A549 (cell line): Measurements from ENCODE around the gene FAM151A. TPM values are rescaled to one million over a fixed set of nuclear protein-coding genes. Genes with fewer than 3 reads are reported as not detected.

Experiments
- ATAC-seq, 2 experiments: fragments of 200-7000 bp in 1 of 2; fragments of >200 bp in 1 of 2; cut with Nextera tagmentation in 1 of 2; cut with Tn5 transposase in 1 of 2; 3 replicates each; pipeline versions ENCODE4 v1.8.0 to v1.9.1; 2018 to 2020; ENCODE audit warnings: mild to moderate bottlenecking in 1 of 2, moderate library complexity in 1 of 2
- CTCF ChIA-PET: fragments of 300-600 bp; sonication (Branson Sonifier 250); formaldehyde crosslinking; extraction: SDS; loops from one replicate; lab custom pipeline; 2021; ENCODE audit warnings: antibody characterized with exemption, inconsistent platforms; lab: Yijun Ruan, JAX
- POLR2A ChIA-PET: fragments of 350-600 bp; formaldehyde crosslinking; extraction: SDS; loops from one replicate; lab custom pipeline; 2021; ENCODE audit warnings: antibody characterized with exemption, inconsistent platforms; lab: Yijun Ruan, JAX
- DNase-seq, 2 experiments: peaks; one replicate each; pipeline versions ENCODE4 v3.0.0 to v3.0.0-alpha.2; 2011 to 2016; ENCODE audit warnings: low read depth in 1 of 2, low spot score in 1 of 2
- FAIRE-seq: peaks from 2 replicates; lab custom pipeline; 2011; peaks lifted over from hg19 to GRCh38; lab: Jason Lieb, UNC
- H3K27ac ChIP-seq, 2 experiments: fragments of >200 bp; sonication (Bioruptor Twin); formaldehyde crosslinking; 3 replicates each; pipeline ENCODE4 v1.5.1; 2016 to 2017
- H3K4me1 ChIP-seq: fragments of >200 bp; sonication (Bioruptor Twin); formaldehyde crosslinking; 3 replicates; pipeline ENCODE4 v1.6.1; 2016
- H3K4me2 ChIP-seq: fragments of >200 bp; sonication (Bioruptor Twin); formaldehyde crosslinking; 3 replicates; pipeline ENCODE4 v1.6.1; 2016
- H3K4me3 ChIP-seq: fragments of >200 bp; sonication (Bioruptor Twin); formaldehyde crosslinking; 3 replicates; pipeline ENCODE4 v1.5.1; 2016
- H3K9me3 ChIP-seq: fragments of >200 bp; sonication (Bioruptor Twin); formaldehyde crosslinking; 3 replicates; pipeline ENCODE4 v1.6.1; 2016
- ATOH8 ChIP-seq: fragments of 250-450 bp; sonication (Bioruptor Pico); IDR thresholded peaks from 2 replicates; pipeline ENCODE4 v1.5.0; 2020; ENCODE audit warnings: low read depth, mild to moderate bottlenecking, moderate library complexity
- BCL3 ChIP-seq: fragments of >200 bp; sonication (Bioruptor Twin); formaldehyde crosslinking; IDR thresholded peaks from 3 replicates; pipeline ENCODE4 v1.6.1; 2016
- CBX8 ChIP-seq: fragments of 200-600 bp; sonication (generic); IDR thresholded peaks from 2 replicates; pipeline ENCODE4 v1.6.1; 2016
- CHD2 ChIP-seq: fragments of 150-350 bp; IDR thresholded peaks from 2 replicates; pipeline ENCODE4 v1.6.1; 2014; ENCODE audit warnings: low read length; ENCODE audit not compliant: partially characterized antibody
- CTCF ChIP-seq: fragments of >200 bp; sonication (Bioruptor Twin); formaldehyde crosslinking; IDR thresholded peaks from 3 replicates; pipeline ENCODE4 v1.5.1; 2016
- HMGXB4 ChIP-seq: fragments of 250-450 bp; sonication (Bioruptor Pico); IDR thresholded peaks from 2 replicates; pipeline ENCODE4 v1.5.0; 2021; ENCODE audit warnings: mild to moderate bottlenecking, moderate library complexity, borderline replicate concordance
- KDM1A ChIP-seq: fragments of 200-600 bp; sonication (generic); IDR thresholded peaks from 2 replicates; pipeline ENCODE4 v1.6.1; 2016; ENCODE audit warnings: low read depth, mild to moderate bottlenecking
- KDM5A ChIP-seq: fragments of 200-600 bp; sonication (generic); IDR thresholded peaks from 2 replicates; pipeline ENCODE4 v1.6.1; 2016; ENCODE audit warnings: antibody characterized with exemption, mild to moderate bottlenecking
- NPAS2 ChIP-seq: fragments of 250-450 bp; sonication (Bioruptor Pico); IDR thresholded peaks from 2 replicates; pipeline ENCODE4 v1.8.0; 2022; ENCODE audit warnings: mild to moderate bottlenecking, moderate library complexity, borderline replicate concordance
- NR3C1 ChIP-seq: fragments of >200 bp; sonication (Bioruptor Twin); formaldehyde crosslinking; IDR thresholded peaks from 3 replicates; pipeline ENCODE4 v1.6.1; 2017
- RCOR1 ChIP-seq: fragments of 150-350 bp; IDR thresholded peaks from 2 replicates; pipeline ENCODE4 v1.6.1; 2014; ENCODE audit warnings: antibody characterized with exemption, low read length, low read depth
- RFX5 ChIP-seq: fragments of 450-650 bp; IDR thresholded peaks from 2 replicates; pipeline ENCODE4 v1.7.1; 2014; ENCODE audit warnings: antibody characterized with exemption, mild to moderate bottlenecking, moderate library complexity
- SMC3 ChIP-seq: fragments of >200 bp; sonication (Bioruptor Twin); formaldehyde crosslinking; IDR thresholded peaks from 3 replicates; pipeline ENCODE4 v1.6.1; 2018; ENCODE audit warnings: inconsistent platforms
- TFCP2L1 ChIP-seq: fragments of 250-450 bp; sonication (Bioruptor Pico); IDR thresholded peaks from 2 replicates; pipeline ENCODE4 v1.5.0; 2021; ENCODE audit warnings: mild to moderate bottlenecking
- USF2 ChIP-seq: fragments of 450-650 bp; IDR thresholded peaks from 2 replicates; pipeline ENCODE4 v1.6.1; 2014; ENCODE audit warnings: antibody characterized with exemption
- ZC3H11A ChIP-seq: fragments of 450-650 bp; IDR thresholded peaks from 2 replicates; pipeline ENCODE4 v1.6.1; 2014; ENCODE audit warnings: antibody characterized with exemption, mild to moderate bottlenecking
- ZFP36 ChIP-seq: fragments of 450-650 bp; IDR thresholded peaks from 2 replicates; pipeline ENCODE4 v1.6.1; 2014; ENCODE audit warnings: borderline replicate concordance; ENCODE audit not compliant: partially characterized antibody
- ZNF302 ChIP-seq: fragments of 250-450 bp; sonication (Bioruptor Pico); IDR thresholded peaks from 2 replicates; pipeline ENCODE4 v1.9.0; 2021; ENCODE audit warnings: inconsistent platforms, mild to moderate bottlenecking, moderate library complexity
- ZSCAN20 ChIP-seq: fragments of 250-450 bp; sonication (Bioruptor Pico); IDR thresholded peaks from 2 replicates; pipeline ENCODE4 v1.8.0; 2022; ENCODE audit warnings: mild to moderate bottlenecking, moderate library complexity
- WGBS: methylation state at CpG from one replicate; pipeline ENCODE4 v1.1.6; 2017; ENCODE audit errors: missing lambda C conversion rate; 5-methylcytosine and 5-hydroxymethylcytosine counted together
- polyA plus RNA-seq, 4 experiments: library from polyadenylated mRNA; depleted of rRNA in 3 of 4; stranded (reverse); fragments of >200 nt; fragmentation: RNase III in 1 of 4; extraction: RNeasy Plus Mini Kit Qiagen cat#74134 plus additional on column Dnase treatment in 1 of 4; gene quantifications; 2 replicates in 3 of 4; 3 replicates in 1 of 4; pipeline ENCODE4 v1.2.3, GENCODE V29; 2011 to 2017

Gene FAM151A
- polyA plus RNA-seq, 2 of the 4 experiments (the other 2 are of a cell fraction) = not detected

GRCh38 chr1:54606096-54606989 lies 17.0 kb downstream of the FAM151A start:
- ChIA-PET CTCF (no interaction called here), POLR2A (no interaction called here)
- 82% methylated on average over 9 of the region's 9 CpGs for WGBS
- DNase-seq (no peak), FAIRE-seq (no peak), ATAC-seq (no peak)
- Histone ChIP-seq H3K27ac (no peak overlapping the region), H3K4me1 (no peaks in the 10 kb centered on the region), H3K4me2 (no peak overlapping the region), H3K9me3 (no peaks in the 10 kb centered on the region)
- no peak for TF ChIP-seq CBX8
- TF ChIP-seq KDM5A = no peak
- TF ChIP-seq TFCP2L1 (CRISPR knock-in tag) = no peak
- no peak for TF ChIP-seq ZSCAN20 (CRISPR knock-in tag)
- no peak for TF ChIP-seq KDM1A
- no peak for TF ChIP-seq ATOH8 (CRISPR knock-in tag)
- no peak for TF ChIP-seq HMGXB4 (CRISPR knock-in tag)
- no peak for TF ChIP-seq NR3C1
- TF ChIP-seq CHD2 = no peak
- no peak for TF ChIP-seq BCL3
- TF ChIP-seq ZNF302 (CRISPR knock-in tag) = no peak
- no peak for TF ChIP-seq RFX5
- TF ChIP-seq RCOR1 = no peak
- TF ChIP-seq ZFP36 = no peak
- no peak for TF ChIP-seq CTCF
- TF ChIP-seq, all 56 proteins: peak for 0
- H3K4me3 ChIP-seq = no peak overlapping the region

GRCh38 chr1:54604572-54605370 lies 18.6 kb downstream of the FAM151A start:
- Histone ChIP-seq H3K4me1 (no peaks in the 10 kb centered on the region), H3K4me3 (no peak overlapping the region), H3K4me2 (no peak overlapping the region), H3K9me3 (no peaks in the 10 kb centered on the region), H3K27ac (no peak overlapping the region)
- DNase-seq (no peak), ATAC-seq (no peak), FAIRE-seq (no peak)
- no peak for TF ChIP-seq NPAS2 (CRISPR knock-in tag)
- TF ChIP-seq USF2 = no peak
- TF ChIP-seq SMC3 = no peak
- no peak for TF ChIP-seq CHD2
- no peak for TF ChIP-seq KDM1A
- no peak for TF ChIP-seq HMGXB4 (CRISPR knock-in tag)
- TF ChIP-seq CTCF = no peak
- TF ChIP-seq ZSCAN20 (CRISPR knock-in tag) = no peak
- no peak for TF ChIP-seq ZC3H11A
- ChIA-PET POLR2A (no interaction called here), CTCF (no interaction called here)
- 76% methylated on average over 8 of the region's 13 CpGs for WGBS
